IPS-NIHi7 (cell line): ENCODE results near the gene KLF12.

ENCODE experiments used
- DNase-seq: peaks from one replicate; pipeline ENCODE4 v3.0.0; 2012; ENCODE audit warnings: mixed read lengths; ENCODE audit errors: extremely low spot score

The KLF12 gene

GRCh38 chr13:74103970-74104555 is 30.1 kb downstream of the KLF12 start:
- DNase-seq = no peak

DNA sequence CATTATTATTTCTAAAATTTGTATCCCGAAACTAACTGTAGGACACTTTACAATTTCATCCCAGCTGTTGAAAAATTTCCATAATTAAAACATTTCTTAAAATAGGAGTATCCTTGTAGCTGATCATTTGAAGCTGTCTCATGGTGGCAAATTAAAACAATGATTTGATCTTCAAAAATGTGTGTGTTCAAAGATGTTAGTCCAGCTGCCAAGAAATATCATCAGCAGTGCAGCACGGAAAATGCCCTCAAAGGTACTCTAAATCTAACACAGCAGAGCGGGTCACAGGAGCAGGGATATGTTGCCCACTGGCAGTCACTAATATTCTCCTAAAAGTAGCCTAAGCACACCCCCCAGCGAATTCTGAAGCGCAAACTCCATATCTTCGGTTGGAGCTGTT is 31.0 kb downstream of the KLF12 start:
- no peak for DNase-seq

DNA sequence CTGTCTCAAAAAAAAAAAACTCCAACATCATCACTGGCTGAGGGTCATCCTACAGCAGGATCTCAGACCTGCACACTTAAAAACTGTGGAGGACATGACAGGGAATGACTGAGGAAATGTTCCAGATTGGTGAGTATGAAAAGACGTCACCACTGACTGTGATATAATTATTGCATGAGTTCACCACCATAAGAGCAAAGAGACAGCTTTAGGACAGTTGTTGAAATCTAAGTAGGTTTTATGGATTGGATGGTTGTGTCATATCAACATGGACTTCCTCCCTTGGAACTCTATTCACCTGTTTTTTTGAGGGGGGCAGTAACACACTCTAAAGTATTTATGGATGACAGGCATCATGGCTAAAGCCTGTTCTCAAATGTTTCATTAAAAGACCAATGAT is 31.5 kb downstream of the KLF12 start:
- DNase-seq = no peak

DNA sequence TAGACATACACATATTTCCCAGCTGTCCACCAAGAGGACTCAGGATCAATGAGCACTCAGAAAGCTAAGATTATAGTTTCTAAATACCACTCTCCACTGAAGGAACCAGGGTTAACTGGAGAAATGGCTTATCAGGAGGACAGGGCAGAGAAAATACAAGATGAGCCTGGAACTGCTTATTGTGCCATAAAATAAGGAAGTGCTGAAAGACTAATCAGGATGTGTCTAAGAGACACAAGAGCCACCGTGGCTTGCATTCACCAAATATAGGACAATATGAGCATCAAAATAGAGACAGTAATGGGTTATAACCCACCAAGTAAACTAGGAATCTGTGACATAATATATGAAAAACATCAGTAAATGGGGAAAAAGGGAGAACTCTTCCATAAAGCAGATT is 32.8 kb downstream of the KLF12 start:
- DNase-seq = no peak

- DNase-seq = no peak
These were observed 36.1 kb downstream of the KLF12 start for GRCh38 chr13:74098077-74098476.

DNA sequence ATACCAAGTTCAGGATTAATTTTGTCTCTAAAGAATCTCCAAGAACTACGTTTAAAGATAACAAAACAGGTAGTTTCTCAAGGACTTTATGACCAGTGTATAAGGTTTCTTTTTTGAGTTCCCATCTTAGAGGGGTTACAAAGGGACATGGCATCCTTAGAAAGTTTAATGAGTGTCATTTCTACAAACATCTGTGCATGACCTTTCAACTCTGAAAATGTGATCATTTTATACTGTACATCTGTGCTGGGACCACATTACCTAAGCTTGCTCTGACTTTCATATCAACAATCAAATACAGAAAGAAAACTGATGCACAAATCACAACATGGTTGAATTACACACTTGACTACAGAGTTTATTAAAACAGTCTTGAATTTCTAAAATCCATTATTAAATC is 37.1 kb downstream of the KLF12 start:
- DNase-seq = no peak

DNA sequence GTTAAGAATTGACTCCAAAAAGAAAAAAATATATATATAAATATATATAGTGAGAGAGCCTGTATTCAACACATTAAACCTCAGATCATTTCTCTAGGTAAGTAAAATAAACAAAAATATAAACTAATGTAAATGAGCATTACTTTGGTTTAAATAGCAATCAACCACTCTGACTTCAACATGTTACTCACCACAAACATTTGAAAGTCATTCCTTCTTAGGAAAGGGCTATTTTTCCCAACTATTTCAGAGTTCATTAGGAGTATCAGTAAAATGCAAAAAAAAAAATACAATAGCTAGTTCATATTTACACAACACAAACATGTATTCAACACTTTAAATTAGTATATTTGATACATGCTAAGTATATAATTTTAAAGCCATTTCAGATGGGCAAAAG is 40.5 kb downstream of the KLF12 start:
- DNase-seq = no peak

DNA sequence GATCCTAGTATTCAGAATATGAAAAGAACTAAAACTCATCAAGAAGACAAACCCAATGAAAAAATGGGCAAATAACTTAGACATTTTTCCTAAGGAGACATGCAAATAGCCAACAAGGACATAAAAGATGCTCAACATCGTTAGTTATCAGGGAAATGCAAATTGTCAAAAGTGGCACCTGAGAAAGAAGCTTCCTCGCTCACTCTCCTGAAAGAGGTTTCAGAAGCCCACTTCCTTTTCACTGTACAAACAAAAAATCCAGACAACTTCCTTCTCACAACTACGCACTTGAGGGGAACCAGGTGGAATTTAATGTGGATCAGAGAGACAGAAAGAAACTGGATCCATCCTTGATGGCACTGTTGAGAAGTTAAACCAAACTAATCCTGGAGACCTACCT is 41.5 kb downstream of the KLF12 start:
- no peak for DNase-seq

- no peak for DNase-seq
These were observed 43.2 kb downstream of the KLF12 start for GRCh38 chr13:74090869-74091605.

DNA sequence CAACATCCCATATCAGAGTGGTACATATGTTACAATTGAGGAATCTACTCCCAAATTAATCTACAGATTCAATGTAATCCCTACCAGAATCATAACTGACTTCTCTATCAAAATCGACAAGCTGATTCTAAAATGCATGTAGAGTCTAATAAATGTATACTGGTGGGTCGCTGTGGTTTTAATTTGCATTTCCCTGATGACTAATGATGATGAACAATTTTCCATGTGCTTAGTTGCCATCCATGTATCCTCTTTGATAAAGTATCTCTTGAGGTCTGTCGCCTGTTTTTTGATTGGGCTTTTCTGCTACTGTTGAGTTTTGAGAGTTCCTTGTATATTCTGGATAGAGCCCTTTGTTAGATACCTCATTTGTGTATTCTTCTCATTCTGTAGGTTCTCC is 43.8 kb downstream of the KLF12 start:
- no peak for DNase-seq

DNA sequence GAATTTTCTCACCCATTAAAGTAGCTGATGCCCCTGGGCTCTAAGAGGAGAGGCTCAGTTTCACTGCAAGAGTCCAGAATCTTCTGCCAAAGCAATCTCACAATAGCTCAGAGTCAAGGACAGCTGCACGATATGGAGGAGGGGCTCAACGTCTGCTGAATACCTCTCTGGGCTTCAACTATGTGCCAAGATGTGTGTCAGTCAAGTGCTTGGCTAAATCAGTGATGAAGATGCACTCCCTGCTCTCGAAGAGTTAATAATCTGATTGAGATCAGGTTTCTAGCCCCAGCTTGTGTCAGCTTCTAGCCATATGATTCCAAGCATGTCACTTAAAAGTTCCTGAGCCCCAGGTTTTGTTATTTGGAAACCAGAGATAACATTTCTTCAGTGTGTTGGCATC is 46.8 kb downstream of the KLF12 start:
- no peak for DNase-seq
